A673 (cell line): ENCODE data around the gene KPNA1.
"Not testable (repeated sequence)": the region's sequence is repeated elsewhere in the genome, so short reads cannot be mapped to it uniquely, and the experiment has no call there.

Source experiments
- EZH2 ChIP-seq: fragments of 200-600 bp; sonication (generic); IDR thresholded peaks from 2 replicates; pipeline ENCODE4 v1.6.1; 2017; ENCODE audit warnings: borderline replicate concordance, low read depth, mild to moderate bottlenecking, mixed read lengths, antibody characterized with exemption, low read length; ENCODE audit not compliant: poor library complexity, severe bottlenecking
- TF ChIP-seq, protein P1 (sequence below): fragments of 300-800, 200-600 bp; sonication (generic); conservative IDR thresholded peaks from 2 replicates; pipeline ENCODE4 v1.5.1; 2017; ENCODE audit warnings: low read depth, mild to moderate bottlenecking, antibody characterized with exemption, low read length, moderate library complexity, mixed read lengths

- TF ChIP-seq, protein P1, sequence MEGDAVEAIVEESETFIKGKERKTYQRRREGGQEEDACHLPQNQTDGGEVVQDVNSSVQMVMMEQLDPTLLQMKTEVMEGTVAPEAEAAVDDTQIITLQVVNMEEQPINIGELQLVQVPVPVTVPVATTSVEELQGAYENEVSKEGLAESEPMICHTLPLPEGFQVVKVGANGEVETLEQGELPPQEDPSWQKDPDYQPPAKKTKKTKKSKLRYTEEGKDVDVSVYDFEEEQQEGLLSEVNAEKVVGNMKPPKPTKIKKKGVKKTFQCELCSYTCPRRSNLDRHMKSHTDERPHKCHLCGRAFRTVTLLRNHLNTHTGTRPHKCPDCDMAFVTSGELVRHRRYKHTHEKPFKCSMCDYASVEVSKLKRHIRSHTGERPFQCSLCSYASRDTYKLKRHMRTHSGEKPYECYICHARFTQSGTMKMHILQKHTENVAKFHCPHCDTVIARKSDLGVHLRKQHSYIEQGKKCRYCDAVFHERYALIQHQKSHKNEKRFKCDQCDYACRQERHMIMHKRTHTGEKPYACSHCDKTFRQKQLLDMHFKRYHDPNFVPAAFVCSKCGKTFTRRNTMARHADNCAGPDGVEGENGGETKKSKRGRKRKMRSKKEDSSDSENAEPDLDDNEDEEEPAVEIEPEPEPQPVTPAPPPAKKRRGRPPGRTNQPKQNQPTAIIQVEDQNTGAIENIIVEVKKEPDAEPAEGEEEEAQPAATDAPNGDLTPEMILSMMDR: not testable (repeated sequence)
- not testable (repeated sequence) for TF ChIP-seq EZH2
Measured at GRCh38 chr3:122444491-122444887, 70.2 kb downstream of the KPNA1 start.
